ENCODE data around the gene NODAL. TPM values are rescaled to one million over a fixed set of nuclear protein-coding genes. Genes with fewer than 3 reads are reported as not detected.

The NODAL gene
- 0.46 TPM in 1 of 2 replicates, not detected in the other for polyA plus RNA-seq
- 0.97 TPM in 1 of 2 replicates, not detected in the other for polyA minus RNA-seq

- no peaks in the 10 kb centered on the region for H3K79me2 ChIP-seq (replicated peaks; ENCODE audit: insufficient read depth, low read length)
- no peak within 1 kb of the TSS for H3K27ac ChIP-seq (ENCODE audit: low read length)
- H3K4me3 ChIP-seq (ENCODE audit: low read length) = peak within 1 kb of the TSS; percentile 63
- no peaks in the 10 kb centered on the region for H3F3A ChIP-seq (ENCODE audit: insufficient read depth, low read length, poor library complexity, severe bottlenecking)
- H3K27me3 ChIP-seq (ENCODE audit: insufficient read depth, low read depth, low read length) = peaks cover 49% of the 10 kb centered on the region
- no peak within 1 kb of the TSS for H3K4me2 ChIP-seq (ENCODE audit: low read length)
- H3K9me3 ChIP-seq (ENCODE audit: low read length) = no peaks in the 10 kb centered on the region
- peak within 1 kb of the TSS; percentile 42 for H3K9ac ChIP-seq (ENCODE audit: low read length)
- H4K20me1 ChIP-seq (ENCODE audit: insufficient read depth) = no peaks in the 10 kb centered on the region
- TF ChIP-seq EZH2 (IDR thresholded peaks at IDR 0.05; ENCODE audit: borderline replicate concordance, insufficient read depth, low read length, poor library complexity, severe bottlenecking) = peak; percentile 29
- no peak for TF ChIP-seq EP300 (conservative IDR thresholded peaks at IDR 0.05; ENCODE audit: poor library complexity, severe bottlenecking)
- no peak for TF ChIP-seq RAD21 (conservative IDR thresholded peaks at IDR 0.05)
- TF ChIP-seq TAF1 (IDR thresholded peaks at IDR 0.05; ENCODE audit: low read depth) = no peak
- no peaks in the 10 kb centered on the region for H3K9me2 ChIP-seq (ENCODE audit: insufficient read depth, low read length)
- no peak within 1 kb of the TSS for H2AFZ ChIP-seq (ENCODE audit: low read depth, low read length)
- H3K36me3 ChIP-seq (ENCODE audit: insufficient read depth, low read length) = no peaks in the 10 kb centered on the region
These were observed at the start of gene NODAL for GRCh38 chr10:70441161-70441894. Gene NODAL, minus strand, starts transcription at chr10:70441681. Its CDS starts 14 bp downstream, at chr10:70441667.

GRCh38 chr10:70490142-70490541 lies 48.7 kb upstream of the NODAL start:
- no peaks in the 10 kb centered on the region for H3K9me2 ChIP-seq (ENCODE audit: insufficient read depth, low read length)
- no peaks in the 10 kb centered on the region for H3K9me3 ChIP-seq (ENCODE audit: low read length)
- no peaks in the 10 kb centered on the region for H3K79me2 ChIP-seq (replicated peaks; ENCODE audit: insufficient read depth, low read length)
- H3K36me3 ChIP-seq (ENCODE audit: insufficient read depth, low read length) = no peaks in the 10 kb centered on the region
- no peaks in the 10 kb centered on the region for H3F3A ChIP-seq (ENCODE audit: insufficient read depth, low read length, poor library complexity, severe bottlenecking)
- H4K20me1 ChIP-seq (ENCODE audit: insufficient read depth) = no peaks in the 10 kb centered on the region
- H3K27me3 ChIP-seq (ENCODE audit: insufficient read depth, low read depth, low read length) = no peaks in the 10 kb centered on the region
- H3K4me2 ChIP-seq (ENCODE audit: low read length) = no peak overlapping the region
- no peak overlapping the region for H3K4me3 ChIP-seq (ENCODE audit: low read length)
- no peak overlapping the region for H3K27ac ChIP-seq (ENCODE audit: low read length)
- no peak for TF ChIP-seq EP300 (conservative IDR thresholded peaks at IDR 0.05; ENCODE audit: poor library complexity, severe bottlenecking)
- TF ChIP-seq POLR2AphosphoS5 (IDR thresholded peaks at IDR 0.05) = no peak
- TF ChIP-seq SMC3 (conservative IDR thresholded peaks at IDR 0.05; ENCODE audit: poor library complexity) = no peak
- TF ChIP-seq REST (IDR thresholded peaks at IDR 0.05; ENCODE audit: borderline replicate concordance) = no peak
- TF ChIP-seq RAD21 (conservative IDR thresholded peaks at IDR 0.05) = no peak
- no peak for TF ChIP-seq EZH2 (IDR thresholded peaks at IDR 0.05; ENCODE audit: borderline replicate concordance, insufficient read depth, low read length, poor library complexity, severe bottlenecking)
- no peak for TF ChIP-seq CTCF (IDR thresholded peaks at IDR 0.05; ENCODE audit: poor library complexity, severe bottlenecking)
- TF ChIP-seq TAF1 (IDR thresholded peaks at IDR 0.05; ENCODE audit: low read depth) = no peak
- H3K9ac ChIP-seq (ENCODE audit: low read length) = no peak overlapping the region
- no peak overlapping the region for H2AFZ ChIP-seq (ENCODE audit: low read depth, low read length)

Data from neural cell (in vitro differentiated cells).